Ishikawa (cell line): Measurements from ENCODE around the gene ZNF57.

Experiments
- CEBPB ChIP-seq: IDR thresholded peaks from 2 replicates; pipeline ENCODE4 v1.6.1; 2012
- CREB1 ChIP-seq: IDR thresholded peaks from 2 replicates; pipeline ENCODE4 v1.6.1; 2012; ENCODE audit warnings: low read depth
- EGR1 ChIP-seq: IDR thresholded peaks from 2 replicates; pipeline ENCODE4 v1.6.1; 2012
- EP300 ChIP-seq: IDR thresholded peaks from 2 replicates; pipeline ENCODE4 v1.6.1; 2012; ENCODE audit warnings: borderline replicate concordance
- FOXM1 ChIP-seq: IDR thresholded peaks from 2 replicates; pipeline ENCODE4 v1.6.1; 2012; ENCODE audit warnings: low read depth, borderline replicate concordance
- MAX ChIP-seq: IDR thresholded peaks from 2 replicates; pipeline ENCODE4 v1.6.1; 2012
- NFIC ChIP-seq: IDR thresholded peaks from 2 replicates; pipeline ENCODE4 v1.6.1; 2012
- RAD21 ChIP-seq: IDR thresholded peaks from 2 replicates; pipeline ENCODE4 v1.6.1; 2012; ENCODE audit warnings: low read depth
- REST ChIP-seq: IDR thresholded peaks from 2 replicates; pipeline ENCODE4 v1.6.1; 2012; ENCODE audit warnings: low read depth, mild to moderate bottlenecking
- TAF1 ChIP-seq: IDR thresholded peaks from 2 replicates; pipeline ENCODE4 v1.6.1; 2012; ENCODE audit warnings: low read depth, mild to moderate bottlenecking
- TCF12 ChIP-seq: IDR thresholded peaks from 2 replicates; pipeline ENCODE4 v1.6.1; 2012; ENCODE audit warnings: low read depth
- TEAD4 ChIP-seq: IDR thresholded peaks from 2 replicates; pipeline ENCODE4 v1.6.1; 2012
- USF1 ChIP-seq: IDR thresholded peaks from 2 replicates; pipeline ENCODE4 v1.6.1; 2012
- YY1 ChIP-seq: IDR thresholded peaks from 2 replicates; pipeline ENCODE4 v1.6.1; 2012; ENCODE audit warnings: low read depth
- ZBTB7A ChIP-seq: IDR thresholded peaks from 2 replicates; pipeline ENCODE4 v1.6.1; 2012; ENCODE audit warnings: low read depth

ZNF57 gene

GRCh38 chr19:2922987-2923386, 22.3 kb downstream of the ZNF57 start:
- TF ChIP-seq CEBPB, result peak; percentile 88
- no peak for TF ChIP-seq NFIC

GRCh38 chr19:2923510-2923909, 22.8 kb downstream of the ZNF57 start:
- no peak for TF ChIP-seq TEAD4

- TF ChIP-seq RAD21 (no peak), EGR1 (no peak), MAX (no peak), REST (no peak), ZBTB7A (no peak), CEBPB (peak; percentile 31; the same call in 1 of the 2 replicates), USF1 (no peak), NFIC (no peak)
These were observed 25.8 kb downstream of the ZNF57 start for GRCh38 chr19:2926341-2927031.

GRCh38 chr19:2927032-2927430, 26.3 kb downstream of the ZNF57 start:
- TF ChIP-seq NFIC (no peak), TEAD4 (no peak)

GRCh38 chr19:2933490-2933910, 32.8 kb downstream of the ZNF57 start:
- peak; percentile 80 for TF ChIP-seq TCF12
- TF ChIP-seq EGR1, result no peak
- no peak for TF ChIP-seq CEBPB
- TF ChIP-seq USF1, result peak; percentile 58; the same call in 1 of the 2 replicates

- TF ChIP-seq CREB1 (no peak), ZBTB7A (no peak), YY1 (no peak), FOXM1 (no peak), MAX (no peak), RAD21 (no peak), USF1 (no peak), TEAD4 (no peak), TAF1 (no peak)
These were observed 42.4 kb downstream of the ZNF57 start for GRCh38 chr19:2942928-2943640.

- TF ChIP-seq EGR1, result no peak
- no peak for TF ChIP-seq TCF12
- TF ChIP-seq CEBPB, result no peak
- TF ChIP-seq FOXM1, result no peak
- TF ChIP-seq TAF1, result no peak
These were observed 43.7 kb downstream of the ZNF57 start for GRCh38 chr19:2944403-2944774.

- peak; percentile 39 for TF ChIP-seq USF1
- TF ChIP-seq REST, result no peak
- peak; percentile 74 for TF ChIP-seq EGR1
- no peak for TF ChIP-seq NFIC
- TF ChIP-seq RAD21, result no peak
- peak; percentile 22; the same call in 1 of the 2 replicates for TF ChIP-seq FOXM1
- TF ChIP-seq TEAD4, result no peak
- peak; percentile 55 for TF ChIP-seq CREB1
- peak; percentile 87 for TF ChIP-seq TAF1
- TF ChIP-seq MAX, result peak; percentile 79
- TF ChIP-seq TCF12, result no peak
- TF ChIP-seq ZBTB7A, result peak; percentile 25; the same call in 1 of the 2 replicates
- TF ChIP-seq EP300, result no peak
These were observed 44.2 kb downstream of the ZNF57 start, which contains the start of gene ZNF77 for GRCh38 chr19:2944775-2945574. ZNF77 (minus strand) TSS chr19:2944971; CDS start chr19:2944840, 131 bp downstream.
